Measurements from ENCODE around the gene EXOSC5. TPM values are rescaled to one million over a fixed set of nuclear protein-coding genes. Genes with fewer than 3 reads are reported as not detected.
"Not testable (repeated sequence)": the region's sequence is repeated elsewhere in the genome, so short reads cannot be mapped to it uniquely, and the experiment has no call there.

The EXOSC5 gene
- total and polyA plus RNA-seq, 7 donors: 6.6 to 32.7 (median 15.6) TPM

GRCh38 chr19:41435936-41436673 lies 38.9 kb upstream of the EXOSC5 start:
- 91 to 94% methylated on average over 19 of the region's 19 CpGs for WGBS, 2 donors
- Histone ChIP-seq H3K36me3 (peaks cover 0 to 49% (median 16%) of the 10 kb centered on the region in 4 donors), H3K27me3 (no peaks in the 10 kb centered on the region), H3K9me3 (no peaks in the 10 kb centered on the region), H3K27ac (no peak overlapping the region), H3K4me3 (no peak overlapping the region), H3K4me1 (peaks cover 0 to 18% (median 11%) of the 10 kb centered on the region in 4 donors)
- DNase-seq: no peak
- intact Hi-C loops (cut with DNase I): no loop called here
- no peak for TF ChIP-seq CTCF (IDR thresholded peaks at IDR 0.05)
- TF ChIP-seq POLR2AphosphoS5 (IDR thresholded peaks at IDR 0.05): no peak
- TF ChIP-seq EP300 (IDR thresholded peaks at IDR 0.05): no peak
- TF ChIP-seq POLR2A (IDR thresholded peaks at IDR 0.05): no peak

- H3K27me3 ChIP-seq; H3K4me3 ChIP-seq; intact Hi-C loops (cut with DNase I); H3K27ac ChIP-seq; DNase-seq; H3K9me3 ChIP-seq: not testable (repeated sequence)
- peaks cover 0 to 18% (median 11%) of the 10 kb centered on the region in 4 donors for H3K4me1 ChIP-seq
- peaks cover 0 to 52% (median 16%) of the 10 kb centered on the region in 4 donors for H3K36me3 ChIP-seq
- 95 to 98% methylated on average over 11 of the region's 11 CpGs for WGBS, 2 donors
Observed at GRCh38 chr19:41435376-41435775, 38.2 kb upstream of the EXOSC5 start.

- Histone ChIP-seq H3K9me3 (no peaks in the 10 kb centered on the region), H3K27me3 (no peaks in the 10 kb centered on the region), H3K36me3 (peaks cover 0 to 52% (median 16%) of the 10 kb centered on the region in 4 donors), H3K4me3 (no peak overlapping the region), H3K27ac (no peak overlapping the region), H3K4me1 (peaks cover 0 to 13% (median 8%) of the 10 kb centered on the region in 4 donors)
- DNase-seq: no peak
- intact Hi-C loops (cut with DNase I): no loop called here
- 78% methylated on average over 5 of the region's 5 CpGs for WGBS, 2 donors
- TF ChIP-seq POLR2A (IDR thresholded peaks at IDR 0.05) (no peak), CTCF (IDR thresholded peaks at IDR 0.05) (no peak), EP300 (IDR thresholded peaks at IDR 0.05) (no peak), POLR2AphosphoS5 (IDR thresholded peaks at IDR 0.05) (no peak)
Observed at GRCh38 chr19:41434450-41434849, 37.3 kb upstream of the EXOSC5 start.

- H3K9me3 ChIP-seq: no peaks in the 10 kb centered on the region
- TF ChIP-seq POLR2AphosphoS5 (IDR thresholded peaks at IDR 0.05) (no peak), POLR2A (IDR thresholded peaks at IDR 0.05) (no peak), CTCF (IDR thresholded peaks at IDR 0.05) (no peak)
- H3K4me3 ChIP-seq: no peak overlapping the region
- H3K27ac ChIP-seq: no peak overlapping the region
- H3K36me3 ChIP-seq: peaks cover 0 to 52% (median 16%) of the 10 kb centered on the region in 4 donors
- H3K27me3 ChIP-seq: no peaks in the 10 kb centered on the region
- no peak for DNase-seq
- 91 to 96% methylated on average over 18 of the region's 18 CpGs for WGBS, 2 donors
- intact Hi-C loops (cut with DNase I): no loop called here
- peaks cover 0 to 7% (median 7%) of the 10 kb centered on the region in 4 donors for H3K4me1 ChIP-seq
Observed at GRCh38 chr19:41433171-41433570, 36.0 kb upstream of the EXOSC5 start.

- H3K27me3 ChIP-seq: no peaks in the 10 kb centered on the region
- no peak for DNase-seq
- no peak overlapping the region for H3K4me3 ChIP-seq
- no peak for TF ChIP-seq EP300 (IDR thresholded peaks at IDR 0.05)
- no peak for TF ChIP-seq POLR2AphosphoS5 (IDR thresholded peaks at IDR 0.05)
- no peak for TF ChIP-seq CTCF (IDR thresholded peaks at IDR 0.05)
- TF ChIP-seq POLR2A (IDR thresholded peaks at IDR 0.05): no peak
- H3K36me3 ChIP-seq: peaks cover 0 to 38% (median 16%) of the 10 kb centered on the region in 4 donors
- intact Hi-C loops (cut with DNase I): no loop called here
- 73 to 80% methylated on average over 23 of the region's 23 CpGs for WGBS, 2 donors
- no peak overlapping the region for H3K27ac ChIP-seq
- peaks cover 0 to 20% (median 18%) of the 10 kb centered on the region in 4 donors for H3K4me1 ChIP-seq
- H3K9me3 ChIP-seq: no peaks in the 10 kb centered on the region
Observed at GRCh38 chr19:41431426-41432386, 34.5 kb upstream of the EXOSC5 start.

All from sigmoid colon (tissue), 7 donors.